Keratinocyte (primary cell): ENCODE measurements around the gene TMC2.

ENCODE experiments used
- CTCF ChIP-seq, 3 experiments: IDR thresholded peaks in 1 of 3; conservative IDR thresholded peaks in 1 of 3; optimal IDR thresholded peaks in 1 of 3; 2 replicates in 2 of 3; 3 replicates in 1 of 3; pipeline versions ENCODE3 to v1.5.1; 2011; ENCODE audit warnings: low read length in 3 of 3, mild to moderate bottlenecking in 3 of 3, moderate library complexity in 2 of 3, control low read depth in 1 of 3, inconsistent platforms in 1 of 3; ENCODE audit not compliant: insufficient read depth in 2 of 3; ENCODE audit errors: extremely low read depth in 1 of 3
- EZH2 ChIP-seq: IDR thresholded peaks from one replicate; pipeline ENCODE4 v1.6.1; 2012; ENCODE audit warnings: inconsistent platforms, mild to moderate bottlenecking, low read length, moderate library complexity

- TF ChIP-seq EZH2 (no peak), CTCF (optimal IDR thresholded peaks at IDR 0.05 in 1 of 3, IDR thresholded peaks at IDR 0.05 in 1 of 3, conservative IDR thresholded peaks at IDR 0.05 in 1 of 3; ENCODE audit: extremely low read depth in 1 of 3, insufficient read depth in 2 of 3, low read length in 3 of 3) (no peak)
Observed at GRCh38 chr20:2527762-2528161, 8.6 kb upstream of the TMC2 start.
